ENCODE data around the gene CCDC141. TPM values are rescaled to one million over a fixed set of nuclear protein-coding genes. Genes with fewer than 3 reads are reported as not detected.

The CCDC141 gene
- total RNA-seq, 1 donor from 2014 or later: not detected

DNA sequence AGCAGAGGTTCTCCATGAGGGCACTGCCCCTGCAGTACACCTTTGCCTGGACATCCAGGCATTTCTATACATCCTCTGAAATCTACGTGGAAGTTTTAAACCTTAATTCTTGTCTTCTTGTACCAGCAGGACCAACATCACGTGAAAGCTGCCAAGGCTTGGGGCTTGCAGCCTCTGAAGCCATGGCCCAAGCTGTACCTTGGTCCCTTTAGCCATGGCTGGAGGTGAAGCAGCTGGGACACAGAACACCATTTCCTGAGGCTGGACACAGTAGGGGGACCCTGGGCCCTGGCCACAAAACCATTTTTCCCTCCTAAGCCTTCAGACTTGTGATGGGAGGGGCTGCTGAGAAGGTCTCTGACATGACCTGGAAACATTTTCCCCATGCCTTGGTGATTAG lies 32.8 kb upstream of the CCDC141 start:
- DNase-seq (ENCODE audit: low spot score): no peak
- H3K27me3 Mint-ChIP-seq (ENCODE audit: low read depth): peaks cover 3% of the 10 kb centered on the region
- TF ChIP-seq, protein P1, sequence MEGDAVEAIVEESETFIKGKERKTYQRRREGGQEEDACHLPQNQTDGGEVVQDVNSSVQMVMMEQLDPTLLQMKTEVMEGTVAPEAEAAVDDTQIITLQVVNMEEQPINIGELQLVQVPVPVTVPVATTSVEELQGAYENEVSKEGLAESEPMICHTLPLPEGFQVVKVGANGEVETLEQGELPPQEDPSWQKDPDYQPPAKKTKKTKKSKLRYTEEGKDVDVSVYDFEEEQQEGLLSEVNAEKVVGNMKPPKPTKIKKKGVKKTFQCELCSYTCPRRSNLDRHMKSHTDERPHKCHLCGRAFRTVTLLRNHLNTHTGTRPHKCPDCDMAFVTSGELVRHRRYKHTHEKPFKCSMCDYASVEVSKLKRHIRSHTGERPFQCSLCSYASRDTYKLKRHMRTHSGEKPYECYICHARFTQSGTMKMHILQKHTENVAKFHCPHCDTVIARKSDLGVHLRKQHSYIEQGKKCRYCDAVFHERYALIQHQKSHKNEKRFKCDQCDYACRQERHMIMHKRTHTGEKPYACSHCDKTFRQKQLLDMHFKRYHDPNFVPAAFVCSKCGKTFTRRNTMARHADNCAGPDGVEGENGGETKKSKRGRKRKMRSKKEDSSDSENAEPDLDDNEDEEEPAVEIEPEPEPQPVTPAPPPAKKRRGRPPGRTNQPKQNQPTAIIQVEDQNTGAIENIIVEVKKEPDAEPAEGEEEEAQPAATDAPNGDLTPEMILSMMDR (IDR thresholded peaks at IDR 0.05): no peak
- H3K27ac Mint-ChIP-seq (ENCODE audit: unreplicated experiment): no peak overlapping the region
- H3K4me1 Mint-ChIP-seq (ENCODE audit: low read depth): no peaks in the 10 kb centered on the region
- peaks cover 2% of the 10 kb centered on the region for H3K36me3 Mint-ChIP-seq (ENCODE audit: low read depth)
- peaks cover 13% of the 10 kb centered on the region for H3K9me3 Mint-ChIP-seq (ENCODE audit: low read depth)
- H3K4me3 Mint-ChIP-seq (ENCODE audit: unreplicated experiment): no peak overlapping the region

DNA sequence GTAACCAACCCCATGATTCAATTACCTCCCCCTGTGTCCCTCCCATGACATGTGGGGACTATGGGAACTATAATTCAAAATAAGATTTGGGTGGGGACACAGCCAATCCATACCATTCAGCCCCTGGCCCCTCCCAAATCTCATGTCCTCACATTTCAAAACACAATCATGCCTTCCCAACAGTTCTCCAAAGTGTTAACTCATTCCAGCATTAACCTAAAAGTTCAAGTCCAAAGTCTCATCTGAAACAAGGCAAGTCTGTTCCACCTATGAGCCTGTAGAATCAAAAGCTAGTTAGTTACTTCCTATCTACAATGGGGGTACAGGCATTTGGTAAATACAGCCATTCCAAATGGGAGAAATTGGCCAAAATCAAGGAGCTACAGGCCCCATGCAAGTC lies 32.0 kb upstream of the CCDC141 start:
- TF ChIP-seq, protein P1 (IDR thresholded peaks at IDR 0.05): no peak
- Mint-ChIP-seq H3K27me3 (ENCODE audit: low read depth) (peaks cover 7% of the 10 kb centered on the region), H3K27ac (ENCODE audit: unreplicated experiment) (no peak overlapping the region), H3K36me3 (ENCODE audit: low read depth) (peaks cover 6% of the 10 kb centered on the region), H3K9me3 (ENCODE audit: low read depth) (peaks cover 20% of the 10 kb centered on the region), H3K4me3 (ENCODE audit: unreplicated experiment) (no peak overlapping the region), H3K4me1 (ENCODE audit: low read depth) (no peaks in the 10 kb centered on the region)
- DNase-seq (ENCODE audit: low spot score): no peak

DNA sequence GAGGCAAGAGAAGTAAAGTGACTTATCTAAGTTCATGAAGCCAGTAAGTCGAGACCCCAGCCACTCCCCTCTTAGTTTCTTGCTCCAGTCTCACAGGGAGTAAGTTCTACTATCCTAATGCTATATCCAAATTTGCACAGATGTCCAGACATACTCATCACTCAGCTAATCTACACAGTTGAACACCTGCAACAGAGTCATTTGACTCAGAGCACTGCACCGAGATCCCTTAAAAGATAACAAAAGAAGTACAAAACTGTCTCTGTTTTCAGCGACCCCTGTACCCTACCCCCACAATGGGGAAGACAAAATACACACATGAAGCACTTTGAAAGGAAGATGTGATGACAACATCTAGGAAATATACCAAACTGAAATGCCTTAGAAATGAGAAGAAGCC lies 22.6 kb upstream of the CCDC141 start:
- Mint-ChIP-seq H3K27ac (ENCODE audit: unreplicated experiment) (no peak overlapping the region), H3K36me3 (ENCODE audit: low read depth) (peaks cover 8% of the 10 kb centered on the region), H3K4me1 (ENCODE audit: low read depth) (no peaks in the 10 kb centered on the region), H3K4me3 (ENCODE audit: unreplicated experiment) (no peak overlapping the region), H3K9me3 (ENCODE audit: low read depth) (peaks cover 12% of the 10 kb centered on the region), H3K27me3 (ENCODE audit: low read depth) (peaks cover 18% of the 10 kb centered on the region)
- TF ChIP-seq, protein P1 (IDR thresholded peaks at IDR 0.05): no peak
- DNase-seq (ENCODE audit: low spot score): no peak

DNA sequence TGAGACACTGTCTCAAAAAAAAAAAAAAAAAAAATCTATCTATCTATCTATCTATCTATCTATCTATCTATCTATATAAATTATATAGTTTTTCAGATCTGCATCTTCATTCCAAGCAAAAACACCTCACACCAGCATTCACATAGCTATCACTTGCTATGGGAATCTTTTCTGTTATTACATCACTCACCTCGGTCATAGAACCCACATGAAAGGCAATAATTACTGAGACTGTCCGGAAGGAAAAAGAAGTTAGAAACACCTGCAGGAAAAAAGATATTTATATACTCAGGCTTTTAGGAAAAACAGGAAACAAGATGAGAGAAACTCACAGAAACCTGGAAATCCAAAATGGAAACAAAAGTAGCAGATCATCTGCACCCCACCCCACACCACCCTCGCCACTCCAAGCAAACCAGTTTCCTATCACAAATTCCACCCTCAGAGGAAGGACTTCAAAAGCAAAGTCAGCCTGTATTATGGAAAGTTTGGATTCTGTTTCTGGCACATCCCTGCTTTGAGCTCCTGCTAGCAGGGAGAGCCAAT lies 21.9 kb upstream of the CCDC141 start:
- Mint-ChIP-seq H3K9me3 (ENCODE audit: low read depth) (peaks cover 6% of the 10 kb centered on the region), H3K27me3 (ENCODE audit: low read depth) (peaks cover 14% of the 10 kb centered on the region), H3K36me3 (ENCODE audit: low read depth) (peaks cover 3% of the 10 kb centered on the region), H3K27ac (ENCODE audit: unreplicated experiment) (no peak overlapping the region), H3K4me3 (ENCODE audit: unreplicated experiment) (no peak overlapping the region), H3K4me1 (ENCODE audit: low read depth) (no peaks in the 10 kb centered on the region)
- TF ChIP-seq, protein P1 (IDR thresholded peaks at IDR 0.05): no peak
- DNase-seq (ENCODE audit: low spot score): no peak

DNA sequence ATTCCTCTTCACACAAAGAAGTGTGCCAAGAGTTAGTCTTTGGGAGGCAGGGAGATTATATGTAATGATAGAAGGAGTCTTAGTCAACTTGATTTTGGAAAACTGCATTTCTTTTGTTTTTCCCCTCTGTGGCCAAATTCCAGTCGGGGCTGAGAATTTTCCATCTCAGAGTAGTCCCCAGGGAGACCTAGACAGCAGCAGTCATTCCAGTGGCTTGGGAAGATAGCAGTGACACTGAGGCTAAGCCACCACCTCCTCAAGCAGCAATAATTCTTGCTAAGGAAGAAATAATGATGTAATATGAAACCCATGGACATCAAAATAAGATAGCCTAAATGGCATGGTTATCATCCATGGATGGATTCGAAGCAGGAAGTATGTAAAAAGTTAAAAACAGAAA lies 21.0 kb upstream of the CCDC141 start:
- H3K27ac Mint-ChIP-seq (ENCODE audit: unreplicated experiment): no peak overlapping the region
- peaks cover 1% of the 10 kb centered on the region for H3K36me3 Mint-ChIP-seq (ENCODE audit: low read depth)
- peaks cover 4% of the 10 kb centered on the region for H3K9me3 Mint-ChIP-seq (ENCODE audit: low read depth)
- H3K27me3 Mint-ChIP-seq (ENCODE audit: low read depth): peaks cover 12% of the 10 kb centered on the region
- DNase-seq (ENCODE audit: low spot score): no peak
- H3K4me1 Mint-ChIP-seq (ENCODE audit: low read depth): no peaks in the 10 kb centered on the region
- TF ChIP-seq, protein P1 (IDR thresholded peaks at IDR 0.05): no peak
- no peak overlapping the region for H3K4me3 Mint-ChIP-seq (ENCODE audit: unreplicated experiment)

All from chondrocyte (in vitro differentiated cells).